ENCODE results near the gene ZSWIM7.

DNA sequence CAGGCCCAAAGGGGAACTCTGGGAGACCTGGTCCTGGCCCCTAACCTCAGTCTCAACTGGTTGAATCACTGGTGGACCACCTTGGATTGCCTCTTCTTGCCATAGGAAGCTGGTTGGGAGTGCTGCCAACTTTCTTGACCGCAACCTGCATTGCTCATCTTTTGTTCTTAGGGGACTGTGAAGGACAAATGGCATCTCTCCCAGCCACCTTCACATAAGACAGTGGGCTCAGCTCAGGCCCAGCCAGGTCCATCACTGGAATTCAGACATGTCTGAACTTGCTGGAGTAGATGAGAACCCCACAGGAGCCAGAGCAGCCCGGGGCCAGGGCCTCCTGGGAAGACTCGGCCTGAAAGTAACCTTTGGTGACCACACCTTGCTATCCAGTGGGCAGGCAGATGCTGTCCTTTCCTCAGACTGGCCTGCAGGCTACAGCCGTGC lies 35.8 kb downstream of the ZSWIM7 start:
- TF ChIP-seq, protein P1, sequence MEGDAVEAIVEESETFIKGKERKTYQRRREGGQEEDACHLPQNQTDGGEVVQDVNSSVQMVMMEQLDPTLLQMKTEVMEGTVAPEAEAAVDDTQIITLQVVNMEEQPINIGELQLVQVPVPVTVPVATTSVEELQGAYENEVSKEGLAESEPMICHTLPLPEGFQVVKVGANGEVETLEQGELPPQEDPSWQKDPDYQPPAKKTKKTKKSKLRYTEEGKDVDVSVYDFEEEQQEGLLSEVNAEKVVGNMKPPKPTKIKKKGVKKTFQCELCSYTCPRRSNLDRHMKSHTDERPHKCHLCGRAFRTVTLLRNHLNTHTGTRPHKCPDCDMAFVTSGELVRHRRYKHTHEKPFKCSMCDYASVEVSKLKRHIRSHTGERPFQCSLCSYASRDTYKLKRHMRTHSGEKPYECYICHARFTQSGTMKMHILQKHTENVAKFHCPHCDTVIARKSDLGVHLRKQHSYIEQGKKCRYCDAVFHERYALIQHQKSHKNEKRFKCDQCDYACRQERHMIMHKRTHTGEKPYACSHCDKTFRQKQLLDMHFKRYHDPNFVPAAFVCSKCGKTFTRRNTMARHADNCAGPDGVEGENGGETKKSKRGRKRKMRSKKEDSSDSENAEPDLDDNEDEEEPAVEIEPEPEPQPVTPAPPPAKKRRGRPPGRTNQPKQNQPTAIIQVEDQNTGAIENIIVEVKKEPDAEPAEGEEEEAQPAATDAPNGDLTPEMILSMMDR (IDR thresholded peaks at IDR 0.05; ENCODE audit: low read depth, low read length): no peak
- no peak for TF ChIP-seq POLR2A (IDR thresholded peaks at IDR 0.05; ENCODE audit: extremely low read depth, insufficient read length)

Measured in NB4 (cell line).